NCI-H2196 (cell line): ENCODE data around the gene ATP6V0E2.
A peak's percentile ranks its signal among the peaks of the same experiment; 100 is the strongest.

ENCODE experiments used
- DNase-seq: peaks from one replicate; lab custom pipeline; 2025; ENCODE audit not compliant: unreplicated experiment; lab: John Stamatoyannopoulos, UW

Gene ATP6V0E2

GRCh38 chr7:149861728-149862045 is 12.1 kb upstream of the ATP6V0E2 start:
- DNase-seq = no peak

- no peak for DNase-seq
These were observed 11.6 kb upstream of the ATP6V0E2 start for GRCh38 chr7:149862156-149862555.

- no peak for DNase-seq
These were observed 10.3 kb upstream of the ATP6V0E2 start for GRCh38 chr7:149863500-149863899.

- no peak for DNase-seq
These were observed 9.7 kb upstream of the ATP6V0E2 start for GRCh38 chr7:149864023-149864422.

GRCh38 chr7:149864751-149865150 is 9.0 kb upstream of the ATP6V0E2 start:
- no peak for DNase-seq

- no peak for DNase-seq
These were observed 8.3 kb upstream of the ATP6V0E2 start for GRCh38 chr7:149865437-149865836.

GRCh38 chr7:149866139-149866778 is 7.5 kb upstream of the ATP6V0E2 start:
- no peak for DNase-seq

- DNase-seq = no peak
These were observed 6.9 kb upstream of the ATP6V0E2 start for GRCh38 chr7:149866779-149867447.

GRCh38 chr7:149867762-149868622 is 5.8 kb upstream of the ATP6V0E2 start:
- no peak for DNase-seq

- DNase-seq = no peak
These were observed 5.0 kb upstream of the ATP6V0E2 start for GRCh38 chr7:149868623-149869290.

GRCh38 chr7:149869291-149869650 is 4.5 kb upstream of the ATP6V0E2 start:
- DNase-seq = no peak

GRCh38 chr7:149869867-149870266 is 3.9 kb upstream of the ATP6V0E2 start:
- DNase-seq = no peak

GRCh38 chr7:149870274-149870673 is 3.5 kb upstream of the ATP6V0E2 start:
- DNase-seq = no peak

GRCh38 chr7:149870701-149871483 is 2.9 kb upstream of the ATP6V0E2 start:
- DNase-seq = no peak

- DNase-seq = no peak
These were observed 2.2 kb upstream of the ATP6V0E2 start for GRCh38 chr7:149871576-149871975.

GRCh38 chr7:149872419-149873073 is 1.2 kb upstream of the ATP6V0E2 start:
- peak; percentile 76 for DNase-seq

- DNase-seq = no peak
These were observed 338 bp downstream of the ATP6V0E2 start for GRCh38 chr7:149873970-149874643.

GRCh38 chr7:149874644-149875028 is 867 bp downstream of the ATP6V0E2 start:
- no peak for DNase-seq

- no peak for DNase-seq
These were observed 1.6 kb downstream of the ATP6V0E2 start for GRCh38 chr7:149875396-149875795.
